OCI-LY7 (cell line): ENCODE measurements around the gene C2CD5.

Experiments
- CTCF ChIP-seq: fragments of 200-600 bp; sonication (generic); conservative IDR thresholded peaks from 2 replicates; pipeline ENCODE4 v1.5.1; 2014; ENCODE audit warnings: mild to moderate bottlenecking, antibody characterized with exemption, low read length, moderate library complexity, mixed read lengths
- EZH2phosphoT487 ChIP-seq: fragments of 200-600 bp; sonication (generic); IDR thresholded peaks from 2 replicates; pipeline ENCODE4 v1.6.1; 2018; ENCODE audit warnings: low read depth, borderline replicate concordance, mild to moderate bottlenecking, mixed run types, antibody characterized with exemption, low read length, moderate library complexity, mixed read lengths

GRCh38 chr12:22551624-22552023, 7.3 kb upstream of the C2CD5 start:
- TF ChIP-seq CTCF (no peak), EZH2phosphoT487 (no peak)
